ENCODE measurements around the gene ADCY3. TPM values are rescaled to one million over a fixed set of nuclear protein-coding genes. Genes with fewer than 3 reads are reported as not detected.

The ADCY3 gene
- total RNA-seq, 4 donors from 2014 or later: 29.3 to 51.9 (median 43.1) TPM

GRCh38 chr2:24885221-24886125, 34.6 kb downstream of the ADCY3 start:
- WGBS, 2 donors: 82 to 89% methylated on average over 11 of the region's 11 CpGs
- H3K4me3 ChIP-seq (ENCODE audit: low read depth, poor library complexity, severe bottlenecking): no peak overlapping the region
- DNase-seq (ENCODE audit: low spot score in 2 of 2): peak in 1 of 2 donors; percentile 80
- intact Hi-C loops (cut with DNase I; ENCODE audit: low total_unique reads): no loop called here
- TF ChIP-seq POLR2A (IDR thresholded peaks at IDR 0.05): no peak
- TF ChIP-seq, protein P1, sequence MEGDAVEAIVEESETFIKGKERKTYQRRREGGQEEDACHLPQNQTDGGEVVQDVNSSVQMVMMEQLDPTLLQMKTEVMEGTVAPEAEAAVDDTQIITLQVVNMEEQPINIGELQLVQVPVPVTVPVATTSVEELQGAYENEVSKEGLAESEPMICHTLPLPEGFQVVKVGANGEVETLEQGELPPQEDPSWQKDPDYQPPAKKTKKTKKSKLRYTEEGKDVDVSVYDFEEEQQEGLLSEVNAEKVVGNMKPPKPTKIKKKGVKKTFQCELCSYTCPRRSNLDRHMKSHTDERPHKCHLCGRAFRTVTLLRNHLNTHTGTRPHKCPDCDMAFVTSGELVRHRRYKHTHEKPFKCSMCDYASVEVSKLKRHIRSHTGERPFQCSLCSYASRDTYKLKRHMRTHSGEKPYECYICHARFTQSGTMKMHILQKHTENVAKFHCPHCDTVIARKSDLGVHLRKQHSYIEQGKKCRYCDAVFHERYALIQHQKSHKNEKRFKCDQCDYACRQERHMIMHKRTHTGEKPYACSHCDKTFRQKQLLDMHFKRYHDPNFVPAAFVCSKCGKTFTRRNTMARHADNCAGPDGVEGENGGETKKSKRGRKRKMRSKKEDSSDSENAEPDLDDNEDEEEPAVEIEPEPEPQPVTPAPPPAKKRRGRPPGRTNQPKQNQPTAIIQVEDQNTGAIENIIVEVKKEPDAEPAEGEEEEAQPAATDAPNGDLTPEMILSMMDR (IDR thresholded peaks at IDR 0.05): no peak

GRCh38 chr2:24883946-24884345, 36.1 kb downstream of the ADCY3 start:
- intact Hi-C loops (cut with DNase I; ENCODE audit: low total_unique reads): no loop called here
- TF ChIP-seq, protein P1 (IDR thresholded peaks at IDR 0.05): no peak
- no peak for TF ChIP-seq POLR2A (IDR thresholded peaks at IDR 0.05)
- DNase-seq (ENCODE audit: low spot score in 2 of 2): peak in 1 of 2 donors; percentile 76
- 32 to 44% methylated on average over 4 of the region's 4 CpGs for WGBS, 2 donors
- H3K4me3 ChIP-seq (ENCODE audit: low read depth, poor library complexity, severe bottlenecking): no peak overlapping the region

GRCh38 chr2:24881623-24882022, 38.4 kb downstream of the ADCY3 start:
- TF ChIP-seq POLR2A (IDR thresholded peaks at IDR 0.05): no peak
- TF ChIP-seq, protein P1 (IDR thresholded peaks at IDR 0.05): no peak
- 71 to 74% methylated on average over 9 of the region's 9 CpGs for WGBS, 2 donors
- intact Hi-C loops (cut with DNase I; ENCODE audit: low total_unique reads): no loop called here

GRCh38 chr2:24881158-24881557, 38.9 kb downstream of the ADCY3 start:
- 49 to 62% methylated on average over 6 of the region's 6 CpGs for WGBS, 2 donors
- no peak for DNase-seq (ENCODE audit: low spot score in 2 of 2)
- TF ChIP-seq POLR2A (IDR thresholded peaks at IDR 0.05): no peak
- TF ChIP-seq, protein P1 (IDR thresholded peaks at IDR 0.05): no peak
- no peak overlapping the region for H3K4me3 ChIP-seq (ENCODE audit: low read depth, poor library complexity, severe bottlenecking)
- intact Hi-C loops (cut with DNase I; ENCODE audit: low total_unique reads): no loop called here

More at GRCh38 chr2:24881623-24882022, 38.4 kb downstream of the ADCY3 start:
- H3K4me3 ChIP-seq (ENCODE audit: low read depth, poor library complexity, severe bottlenecking): no peak overlapping the region
- no peak for DNase-seq (ENCODE audit: low spot score in 2 of 2)

- no peak overlapping the region for H3K4me3 ChIP-seq (ENCODE audit: low read depth, poor library complexity, severe bottlenecking)
- 96 to 97% methylated on average over 10 of the region's 10 CpGs for WGBS, 2 donors
- intact Hi-C loops (cut with DNase I; ENCODE audit: low total_unique reads): no loop called here
- TF ChIP-seq POLR2A (IDR thresholded peaks at IDR 0.05): no peak
- TF ChIP-seq, protein P1 (IDR thresholded peaks at IDR 0.05): no peak
- no peak for DNase-seq (ENCODE audit: low spot score in 2 of 2)
Measured at GRCh38 chr2:24878341-24878740, 41.7 kb downstream of the ADCY3 start.
